Sigmoid colon (tissue), 4 donors: ENCODE data around the gene SLC6A8.

Source experiments
- EP300 ChIP-seq, 4 donors: sonication (generic); formaldehyde crosslinking; IDR thresholded peaks; one replicate each; pipeline ENCODE4 v1.6.1; 2017; ENCODE audit warnings: antibody characterized with exemption in 4 of 4
- POLR2A ChIP-seq, 2 donors: fragments of 450-650 bp; IDR thresholded peaks; one replicate each; pipeline ENCODE4 v1.6.1; 2016; ENCODE audit warnings: antibody characterized with exemption in 2 of 2, mild to moderate bottlenecking in 2 of 2, moderate library complexity in 2 of 2
- TF ChIP-seq, protein P1 (sequence below), 4 experiments: fragments of 450-650 bp in 3 of 4; fragments of 200-600 bp in 1 of 4; IDR thresholded peaks; one replicate each; pipeline ENCODE4 v1.5.1; 2016 to 2019; ENCODE audit warnings: antibody characterized with exemption in 4 of 4, mild to moderate bottlenecking in 3 of 4, moderate library complexity in 2 of 4

DNA sequence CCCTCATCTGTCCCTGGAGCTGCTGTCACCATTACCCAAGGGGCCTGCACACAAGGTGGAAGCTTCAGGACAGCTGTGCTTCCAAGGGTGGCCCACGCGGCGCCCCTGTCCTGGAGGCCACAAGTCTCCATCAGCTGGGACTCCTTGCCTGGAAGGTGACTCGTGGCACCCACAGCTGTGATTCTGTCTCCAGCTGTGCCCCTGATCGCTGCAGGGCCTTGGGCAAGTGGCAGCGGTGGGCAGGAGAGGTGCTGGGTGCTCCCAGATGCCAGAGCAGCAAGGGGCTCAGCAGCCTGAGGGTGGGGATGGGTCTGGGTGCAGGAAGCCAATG lies 49.7 kb upstream of the SLC6A8 start:
- TF ChIP-seq, protein P1, sequence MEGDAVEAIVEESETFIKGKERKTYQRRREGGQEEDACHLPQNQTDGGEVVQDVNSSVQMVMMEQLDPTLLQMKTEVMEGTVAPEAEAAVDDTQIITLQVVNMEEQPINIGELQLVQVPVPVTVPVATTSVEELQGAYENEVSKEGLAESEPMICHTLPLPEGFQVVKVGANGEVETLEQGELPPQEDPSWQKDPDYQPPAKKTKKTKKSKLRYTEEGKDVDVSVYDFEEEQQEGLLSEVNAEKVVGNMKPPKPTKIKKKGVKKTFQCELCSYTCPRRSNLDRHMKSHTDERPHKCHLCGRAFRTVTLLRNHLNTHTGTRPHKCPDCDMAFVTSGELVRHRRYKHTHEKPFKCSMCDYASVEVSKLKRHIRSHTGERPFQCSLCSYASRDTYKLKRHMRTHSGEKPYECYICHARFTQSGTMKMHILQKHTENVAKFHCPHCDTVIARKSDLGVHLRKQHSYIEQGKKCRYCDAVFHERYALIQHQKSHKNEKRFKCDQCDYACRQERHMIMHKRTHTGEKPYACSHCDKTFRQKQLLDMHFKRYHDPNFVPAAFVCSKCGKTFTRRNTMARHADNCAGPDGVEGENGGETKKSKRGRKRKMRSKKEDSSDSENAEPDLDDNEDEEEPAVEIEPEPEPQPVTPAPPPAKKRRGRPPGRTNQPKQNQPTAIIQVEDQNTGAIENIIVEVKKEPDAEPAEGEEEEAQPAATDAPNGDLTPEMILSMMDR (IDR thresholded peaks at IDR 0.05) = no peak
- TF ChIP-seq POLR2A (IDR thresholded peaks at IDR 0.05) (no peak), EP300 (IDR thresholded peaks at IDR 0.05) (no peak)
